GM20000 (cell line): ENCODE measurements around the gene ADSL.

Source experiments
- DNase-seq: peaks from one replicate; pipeline ENCODE4 v3.0.0; 2012; ENCODE audit warnings: low spot score
- TF ChIP-seq, protein P1 (sequence below): IDR thresholded peaks from 2 replicates; pipeline ENCODE4 v1.5.1; 2012; ENCODE audit warnings: mild to moderate bottlenecking, control low read depth; ENCODE audit errors: extremely low read depth, missing control alignments

The ADSL gene

DNA sequence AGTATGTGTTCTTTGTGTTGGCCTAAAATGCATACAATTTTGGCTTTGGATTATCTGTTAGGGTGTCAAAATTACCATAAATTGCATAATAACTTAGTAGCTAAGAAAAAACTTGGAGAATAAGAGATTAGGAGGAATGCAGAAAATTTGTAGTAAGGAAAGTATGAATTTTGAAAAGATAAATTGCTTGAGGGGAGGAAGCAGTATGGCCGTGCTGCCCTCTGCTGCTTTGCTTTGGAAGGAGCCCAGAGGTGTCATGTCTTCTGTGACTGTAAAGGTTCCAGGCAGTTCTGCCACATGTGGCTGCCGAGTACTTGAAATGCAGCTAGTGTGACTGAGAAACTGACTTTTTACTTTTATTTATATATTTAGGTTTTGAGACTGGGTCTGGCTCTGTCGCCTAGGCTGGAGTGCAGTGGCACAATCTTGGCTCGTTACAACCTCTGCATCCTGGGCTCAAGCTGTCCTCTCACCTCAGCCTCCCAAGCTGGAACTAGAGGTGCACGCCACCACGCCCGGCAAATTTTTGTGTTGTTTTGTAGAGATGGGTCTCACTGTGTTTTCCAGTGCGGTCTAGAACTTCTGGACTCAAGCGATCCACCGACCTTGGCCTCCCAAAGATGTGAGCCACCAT, 1.8 kb downstream of the ADSL start:
- DNase-seq: peak; percentile 77
- TF ChIP-seq, protein P1, sequence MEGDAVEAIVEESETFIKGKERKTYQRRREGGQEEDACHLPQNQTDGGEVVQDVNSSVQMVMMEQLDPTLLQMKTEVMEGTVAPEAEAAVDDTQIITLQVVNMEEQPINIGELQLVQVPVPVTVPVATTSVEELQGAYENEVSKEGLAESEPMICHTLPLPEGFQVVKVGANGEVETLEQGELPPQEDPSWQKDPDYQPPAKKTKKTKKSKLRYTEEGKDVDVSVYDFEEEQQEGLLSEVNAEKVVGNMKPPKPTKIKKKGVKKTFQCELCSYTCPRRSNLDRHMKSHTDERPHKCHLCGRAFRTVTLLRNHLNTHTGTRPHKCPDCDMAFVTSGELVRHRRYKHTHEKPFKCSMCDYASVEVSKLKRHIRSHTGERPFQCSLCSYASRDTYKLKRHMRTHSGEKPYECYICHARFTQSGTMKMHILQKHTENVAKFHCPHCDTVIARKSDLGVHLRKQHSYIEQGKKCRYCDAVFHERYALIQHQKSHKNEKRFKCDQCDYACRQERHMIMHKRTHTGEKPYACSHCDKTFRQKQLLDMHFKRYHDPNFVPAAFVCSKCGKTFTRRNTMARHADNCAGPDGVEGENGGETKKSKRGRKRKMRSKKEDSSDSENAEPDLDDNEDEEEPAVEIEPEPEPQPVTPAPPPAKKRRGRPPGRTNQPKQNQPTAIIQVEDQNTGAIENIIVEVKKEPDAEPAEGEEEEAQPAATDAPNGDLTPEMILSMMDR: peak; percentile 90

DNA sequence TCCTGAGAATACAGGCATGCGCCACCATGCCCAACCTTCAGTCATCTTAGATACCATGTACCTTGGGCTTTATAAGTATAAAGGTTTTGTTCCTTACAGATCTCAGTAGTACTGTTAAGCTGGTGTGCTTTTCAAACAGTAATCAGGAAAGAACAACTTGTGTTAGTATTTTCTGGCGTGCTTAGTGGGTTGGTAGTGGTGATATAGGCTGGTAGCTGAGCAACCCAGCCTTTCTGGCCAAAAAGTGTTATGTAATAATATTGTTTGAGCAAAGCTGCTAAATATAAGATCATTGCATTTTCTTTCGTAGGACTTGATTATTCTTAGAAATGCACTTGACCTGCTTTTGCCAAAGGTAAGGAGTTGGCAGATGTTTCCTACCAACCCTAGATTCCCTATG, 6.5 kb downstream of the ADSL start:
- TF ChIP-seq, protein P1: no peak
- DNase-seq: no peak

DNA sequence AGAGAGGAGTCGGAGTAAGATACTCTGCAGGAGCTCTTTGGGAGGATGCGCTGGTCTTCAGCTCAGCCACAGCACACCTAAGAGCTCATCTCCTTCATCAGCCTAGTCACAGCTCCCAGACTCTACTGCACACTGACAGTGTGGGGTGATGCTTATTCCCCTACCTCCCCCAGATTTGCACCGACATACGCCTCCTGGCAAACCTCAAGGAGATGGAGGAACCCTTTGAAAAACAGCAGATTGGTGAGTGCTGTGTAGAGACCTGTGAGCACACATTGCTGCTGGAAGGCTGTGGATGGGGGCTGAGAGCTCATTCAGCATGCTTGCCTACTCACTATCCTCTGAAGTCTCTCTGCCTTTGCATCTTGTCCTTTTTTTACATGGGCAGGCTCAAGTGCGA, 14.8 kb downstream of the ADSL start:
- no peak for DNase-seq
- TF ChIP-seq, protein P1: no peak

DNA sequence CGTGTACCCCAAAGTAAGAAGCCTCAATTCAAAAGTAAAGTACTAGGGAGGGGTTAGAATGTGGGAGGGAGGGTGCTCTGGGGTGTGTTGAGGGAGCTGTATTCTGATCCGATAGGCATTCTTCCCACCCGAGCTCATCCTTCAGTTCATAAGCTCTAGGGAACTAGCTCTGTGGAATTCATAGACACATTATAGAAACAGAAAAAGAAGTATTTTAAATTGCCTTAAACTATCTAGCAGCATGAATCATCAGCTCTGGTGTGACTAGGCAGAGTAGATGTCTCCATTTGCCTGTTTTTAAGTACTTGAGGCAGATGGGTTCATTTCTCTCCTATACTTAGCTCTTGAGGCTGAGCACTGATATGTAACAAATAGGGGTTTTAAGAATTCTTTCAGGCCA, 16.8 kb downstream of the ADSL start:
- DNase-seq: no peak
- TF ChIP-seq, protein P1: no peak

DNA sequence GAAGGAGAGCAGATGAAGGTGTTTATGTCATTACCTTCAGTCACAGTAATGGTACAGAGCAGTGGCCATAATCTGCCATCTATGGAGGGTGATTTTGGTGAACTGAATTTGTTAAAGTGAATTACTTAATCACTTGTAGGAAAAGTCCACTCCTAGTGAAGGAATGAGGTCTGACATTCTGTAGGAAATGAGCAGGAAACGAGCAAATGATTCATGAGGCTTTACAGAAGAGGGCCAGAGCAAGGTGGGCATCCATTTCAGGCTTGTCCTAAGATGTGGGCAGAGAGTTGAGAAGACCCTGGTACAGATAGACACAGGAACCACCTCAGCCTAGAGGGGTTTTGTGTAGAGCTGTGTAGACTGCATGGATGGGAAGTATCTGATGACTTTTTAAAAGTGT, 18.1 kb downstream of the ADSL start:
- TF ChIP-seq, protein P1: no peak
- no peak for DNase-seq

DNA sequence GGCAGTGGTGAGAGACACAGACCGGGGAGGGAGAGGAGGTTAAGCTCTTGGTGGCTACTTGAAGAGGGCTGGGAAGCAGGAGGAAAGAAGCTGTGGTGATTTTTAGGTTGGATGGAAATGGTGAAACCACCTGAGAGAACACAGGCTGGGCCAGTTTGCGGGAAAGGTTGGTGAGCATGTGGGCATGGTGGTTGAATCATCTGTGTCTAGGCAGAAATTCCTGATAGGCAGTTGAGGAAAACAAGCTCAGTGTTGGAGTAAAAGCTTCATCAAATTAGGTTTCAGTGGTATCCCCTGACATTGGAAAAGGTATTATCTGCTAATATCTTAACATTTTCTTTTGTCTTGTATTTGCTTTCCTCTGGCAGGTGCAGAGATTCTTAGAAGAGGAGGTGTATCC, 19.8 kb downstream of the ADSL start:
- no peak for DNase-seq
- TF ChIP-seq, protein P1: no peak

DNA sequence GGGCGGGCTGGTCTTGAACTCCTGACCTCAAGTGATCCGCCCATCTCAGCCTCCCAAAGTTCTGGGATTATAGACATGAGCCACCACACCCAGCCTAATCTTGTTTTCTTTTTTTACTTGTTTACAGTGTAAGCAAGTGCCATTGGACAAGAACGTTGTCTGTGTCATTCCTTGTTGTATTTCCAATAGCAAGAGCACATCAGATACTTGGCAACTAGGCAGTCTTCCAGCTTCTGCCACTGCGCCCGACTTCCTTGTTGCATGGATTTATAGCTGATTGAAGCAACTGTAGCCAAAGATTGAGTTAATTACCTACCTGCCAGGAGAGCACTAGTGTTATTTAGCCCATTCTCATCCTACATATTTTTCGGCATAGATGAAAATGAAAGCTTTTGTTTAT, 21.0 kb downstream of the ADSL start:
- DNase-seq: no peak
- TF ChIP-seq, protein P1: no peak
